GM18870 (cell line): ENCODE results near the gene FOXF1.

Experiments
- ATAC-seq: cut with Tn5 transposase; IDR thresholded peaks from one replicate; pipeline ENCODE4 v1.9.1; 2021; ENCODE audit warnings: moderate library complexity; ENCODE audit not compliant: unreplicated experiment

The FOXF1 gene

GRCh38 chr16:86492267-86492960 lies 17.9 kb upstream of the FOXF1 start:
- no peak for ATAC-seq

GRCh38 chr16:86492961-86493629 lies 17.2 kb upstream of the FOXF1 start:
- no peak for ATAC-seq

GRCh38 chr16:86494039-86494564 lies 16.2 kb upstream of the FOXF1 start:
- no peak for ATAC-seq

GRCh38 chr16:86494565-86495356 lies 15.6 kb upstream of the FOXF1 start:
- no peak for ATAC-seq

- no peak for ATAC-seq
Measured at GRCh38 chr16:86495357-86495701, 15.0 kb upstream of the FOXF1 start.

GRCh38 chr16:86495756-86496261 lies 14.5 kb upstream of the FOXF1 start:
- ATAC-seq, result no peak

- no peak for ATAC-seq
Measured at GRCh38 chr16:86496262-86496928, 13.9 kb upstream of the FOXF1 start.

- no peak for ATAC-seq
Measured at GRCh38 chr16:86496929-86497461, 13.3 kb upstream of the FOXF1 start.

GRCh38 chr16:86497551-86498021 lies 12.7 kb upstream of the FOXF1 start:
- no peak for ATAC-seq

GRCh38 chr16:86498155-86498670 lies 12.1 kb upstream of the FOXF1 start:
- ATAC-seq, result no peak

- ATAC-seq, result no peak
Measured at GRCh38 chr16:86498671-86499439, 11.5 kb upstream of the FOXF1 start.

- no peak for ATAC-seq
Measured at GRCh38 chr16:86499440-86499786, 10.9 kb upstream of the FOXF1 start.

GRCh38 chr16:86499889-86500707 lies 10.2 kb upstream of the FOXF1 start:
- ATAC-seq, result no peak

- ATAC-seq, result no peak
Measured at GRCh38 chr16:86500708-86501510, 9.4 kb upstream of the FOXF1 start.

GRCh38 chr16:86501989-86502855 lies 8.1 kb upstream of the FOXF1 start:
- no peak for ATAC-seq

- no peak for ATAC-seq
Measured at GRCh38 chr16:86502856-86503748, 7.2 kb upstream of the FOXF1 start.
